ENCODE results near the gene NOP56. TPM values are rescaled to one million over a fixed set of nuclear protein-coding genes. Genes with fewer than 3 reads are reported as not detected.

Gene NOP56
- total and polyA plus RNA-seq, 2 experiments from 2014 or later = 123 to 149 TPM

DNA sequence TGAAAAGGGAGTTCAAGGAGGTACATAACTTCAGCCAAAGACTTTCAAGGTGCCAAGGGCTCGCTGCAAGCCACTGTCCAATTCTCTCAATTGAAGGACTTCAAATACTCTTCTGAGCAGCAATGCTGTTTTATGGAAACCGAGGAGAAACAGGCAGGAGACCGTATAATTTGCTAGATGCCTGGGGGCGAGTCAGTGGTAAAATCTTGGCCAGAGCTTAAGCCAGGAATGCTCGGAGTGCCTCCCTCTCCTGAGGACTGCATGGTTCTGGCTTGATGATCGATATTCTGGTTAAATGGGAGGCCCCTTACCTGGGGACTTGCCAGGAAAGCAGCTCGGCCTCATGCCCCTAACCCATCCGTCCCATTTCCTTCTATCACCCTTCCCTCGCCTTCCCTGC is 35.8 kb upstream of the NOP56 start:
- no peaks in the 10 kb centered on the region for H3K9me2 ChIP-seq (ENCODE audit: insufficient read depth)
- no peaks in the 10 kb centered on the region for H3K4me1 ChIP-seq (ENCODE audit: insufficient read depth)
- no peak overlapping the region for H3K27ac ChIP-seq
- no peak overlapping the region for H3K4me2 ChIP-seq (ENCODE audit: unreplicated experiment)
- H3F3A ChIP-seq (ENCODE audit: insufficient read depth) = 0 out of 2 replicates have a peak, but pooled peaks cover 3% of the 10 kb centered on the region
- H2AFZ ChIP-seq = no peak overlapping the region
- H3K9ac ChIP-seq = no peak overlapping the region
- H3K36me3 ChIP-seq (ENCODE audit: low read depth) = no peaks in the 10 kb centered on the region
- WGBS, 2 experiments (ENCODE audit: low coverage in 1 of 2, low lambda C conversion rate in 2 of 2, missing lambda C conversion rate in 2 of 2) = 31 to 38% methylated on average over 9 of the region's 9 CpGs
- TF ChIP-seq EZH2phosphoT487 (IDR thresholded peaks at IDR 0.05; ENCODE audit: insufficient read depth, low read depth) (no peak), EZH2 (IDR thresholded peaks at IDR 0.05; ENCODE audit: insufficient read depth, poor library complexity, severe bottlenecking) (no peak)
- no peak overlapping the region for H3K4me3 ChIP-seq
- peaks cover 45% of the 10 kb centered on the region for H3K27me3 ChIP-seq (replicated peaks; ENCODE audit: insufficient read depth)
- H4K20me1 ChIP-seq (ENCODE audit: insufficient read depth) = no peaks in the 10 kb centered on the region
- H3K79me2 ChIP-seq (ENCODE audit: insufficient read depth) = no peaks in the 10 kb centered on the region
- DNase-seq = no peak
- in situ Hi-C loops (cut with MboI) = no loop called here
- H3K9me3 ChIP-seq (ENCODE audit: low read depth) = no peaks in the 10 kb centered on the region

- no peak overlapping the region for H3K4me2 ChIP-seq (ENCODE audit: unreplicated experiment)
- 0 out of 2 replicates have a peak, but pooled peaks cover 3% of the 10 kb centered on the region for H3F3A ChIP-seq (ENCODE audit: insufficient read depth)
- H3K9ac ChIP-seq = no peak overlapping the region
- no peaks in the 10 kb centered on the region for H3K9me2 ChIP-seq (ENCODE audit: insufficient read depth)
- H3K4me1 ChIP-seq (ENCODE audit: insufficient read depth) = no peaks in the 10 kb centered on the region
- H3K4me3 ChIP-seq = no peak overlapping the region
- WGBS, 2 experiments (ENCODE audit: low coverage in 1 of 2, low lambda C conversion rate in 2 of 2, missing lambda C conversion rate in 2 of 2) = 52 to 56% methylated on average over 16 of the region's 16 CpGs
- H3K27me3 ChIP-seq (replicated peaks; ENCODE audit: insufficient read depth) = peaks cover 47% of the 10 kb centered on the region
- no peak for TF ChIP-seq EZH2 (IDR thresholded peaks at IDR 0.05; ENCODE audit: insufficient read depth, poor library complexity, severe bottlenecking)
- no peak for TF ChIP-seq EZH2phosphoT487 (IDR thresholded peaks at IDR 0.05; ENCODE audit: insufficient read depth, low read depth)
- H3K27ac ChIP-seq = no peak overlapping the region
- H3K79me2 ChIP-seq (ENCODE audit: insufficient read depth) = no peaks in the 10 kb centered on the region
- no peaks in the 10 kb centered on the region for H3K36me3 ChIP-seq (ENCODE audit: low read depth)
- DNase-seq = no peak
- in situ Hi-C loops (cut with MboI) = no loop called here
- no peaks in the 10 kb centered on the region for H4K20me1 ChIP-seq (ENCODE audit: insufficient read depth)
- no peak overlapping the region for H2AFZ ChIP-seq
- H3K9me3 ChIP-seq (ENCODE audit: low read depth) = no peaks in the 10 kb centered on the region
Measured at GRCh38 chr20:2617099-2617714, 35.2 kb upstream of the NOP56 start.

DNA sequence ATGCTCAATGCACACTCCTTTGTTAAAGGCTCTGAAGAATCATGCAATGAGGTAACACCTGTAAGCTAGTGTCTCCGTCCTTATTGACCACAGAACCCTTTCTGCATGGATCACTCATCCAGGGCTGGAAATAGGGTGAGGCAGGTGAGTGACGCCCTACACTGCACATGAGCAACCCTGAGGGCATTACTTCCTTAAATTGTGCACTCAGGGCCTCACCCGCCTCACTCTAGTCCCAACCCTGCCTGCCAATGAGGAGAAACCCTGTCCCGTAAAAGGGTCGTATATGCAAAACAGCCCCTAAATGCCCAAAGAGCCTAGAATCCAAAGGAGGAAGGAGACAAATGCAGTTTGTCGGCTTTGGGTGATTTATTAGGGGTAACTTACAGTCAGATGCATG is 33.6 kb upstream of the NOP56 start:
- H3F3A ChIP-seq (ENCODE audit: insufficient read depth) = 0 out of 2 replicates have a peak, but pooled peaks cover 3% of the 10 kb centered on the region
- H3K79me2 ChIP-seq (ENCODE audit: insufficient read depth) = no peaks in the 10 kb centered on the region
- no peak for DNase-seq
- H4K20me1 ChIP-seq (ENCODE audit: insufficient read depth) = no peaks in the 10 kb centered on the region
- no peaks in the 10 kb centered on the region for H3K9me3 ChIP-seq (ENCODE audit: low read depth)
- H3K9ac ChIP-seq = no peak overlapping the region
- H3K27me3 ChIP-seq (replicated peaks; ENCODE audit: insufficient read depth) = peaks cover 47% of the 10 kb centered on the region
- no peak overlapping the region for H3K27ac ChIP-seq
- TF ChIP-seq EZH2 (IDR thresholded peaks at IDR 0.05; ENCODE audit: insufficient read depth, poor library complexity, severe bottlenecking) (no peak), EZH2phosphoT487 (IDR thresholded peaks at IDR 0.05; ENCODE audit: insufficient read depth, low read depth) (no peak)
- H2AFZ ChIP-seq = no peak overlapping the region
- H3K4me1 ChIP-seq (ENCODE audit: insufficient read depth) = no peaks in the 10 kb centered on the region
- H3K4me2 ChIP-seq (ENCODE audit: unreplicated experiment) = no peak overlapping the region
- 38% methylated on average over 6 of the region's 6 CpGs for WGBS, 2 experiments (ENCODE audit: low coverage in 1 of 2, low lambda C conversion rate in 2 of 2, missing lambda C conversion rate in 2 of 2)
- no peaks in the 10 kb centered on the region for H3K9me2 ChIP-seq (ENCODE audit: insufficient read depth)
- H3K36me3 ChIP-seq (ENCODE audit: low read depth) = no peaks in the 10 kb centered on the region
- in situ Hi-C loops (cut with MboI) = no loop called here
- no peak overlapping the region for H3K4me3 ChIP-seq

- Histone ChIP-seq H3K9me2 (ENCODE audit: insufficient read depth) (no peaks in the 10 kb centered on the region), H3K4me3 (no peak overlapping the region), H3F3A (ENCODE audit: insufficient read depth) (0 out of 2 replicates have a peak, but pooled peaks cover 3% of the 10 kb centered on the region), H3K9me3 (ENCODE audit: low read depth) (no peaks in the 10 kb centered on the region), H3K36me3 (ENCODE audit: low read depth) (no peaks in the 10 kb centered on the region), H2AFZ (no peak overlapping the region), H3K9ac (no peak overlapping the region), H3K4me1 (ENCODE audit: insufficient read depth) (no peaks in the 10 kb centered on the region), H4K20me1 (ENCODE audit: insufficient read depth) (no peaks in the 10 kb centered on the region), H3K27me3 (replicated peaks; ENCODE audit: insufficient read depth) (peaks cover 48% of the 10 kb centered on the region), H3K27ac (no peak overlapping the region), H3K4me2 (ENCODE audit: unreplicated experiment) (no peak overlapping the region), H3K79me2 (ENCODE audit: insufficient read depth) (no peaks in the 10 kb centered on the region)
- WGBS, 2 experiments (ENCODE audit: low coverage in 1 of 2, low lambda C conversion rate in 2 of 2, missing lambda C conversion rate in 2 of 2) = 0 to 2% methylated on average over 2 of the region's 2 CpGs
- DNase-seq = no peak
- TF ChIP-seq EZH2 (IDR thresholded peaks at IDR 0.05; ENCODE audit: insufficient read depth, poor library complexity, severe bottlenecking) = no peak
- in situ Hi-C loops (cut with MboI) = no loop called here
Measured at GRCh38 chr20:2619337-2619736, 33.1 kb upstream of the NOP56 start.

Data from GM23248 (cell line).